Stimulated activated CD4-positive, alpha-beta T cell treated with anti-CD3 and anti-CD28 coated beads, Interleukin-15, amount 100 ng/mL, for 48 hours (primary cell): ENCODE data around the gene LIF.
"Not testable (repeated sequence)": the region's sequence is repeated elsewhere in the genome, so short reads cannot be mapped to it uniquely, and the experiment has no call there.

ENCODE experiments used
- DNase-seq, 2 donors: peaks; one replicate each; pipeline ENCODE4 v3.0.0-alpha.2; 2020; ENCODE audit warnings: low read depth in 2 of 2

Gene LIF

GRCh38 chr22:30226192-30226832 is 20.2 kb downstream of the LIF start:
- no peak for DNase-seq

GRCh38 chr22:30225220-30225927 is 21.2 kb downstream of the LIF start:
- DNase-seq, result no peak

GRCh38 chr22:30224161-30224857 is 22.2 kb downstream of the LIF start:
- DNase-seq, result no peak

- DNase-seq, result no peak
These were observed 23.3 kb downstream of the LIF start for GRCh38 chr22:30223303-30223702.

- DNase-seq, result no peak
These were observed 24.2 kb downstream of the LIF start for GRCh38 chr22:30222321-30222720.

- DNase-seq, result peak in 1 of 2 donors; percentile 23
These were observed 25.2 kb downstream of the LIF start for GRCh38 chr22:30221121-30221992.

- DNase-seq, result no peak
These were observed 26.1 kb downstream of the LIF start for GRCh38 chr22:30220338-30221012.

GRCh38 chr22:30219668-30220278 is 26.8 kb downstream of the LIF start:
- no peak for DNase-seq

GRCh38 chr22:30219049-30219654 is 27.4 kb downstream of the LIF start:
- DNase-seq, result no peak

- DNase-seq, result no peak
These were observed 28.6 kb downstream of the LIF start for GRCh38 chr22:30217698-30218560.

GRCh38 chr22:30216710-30217109 is 29.8 kb downstream of the LIF start:
- no peak for DNase-seq

GRCh38 chr22:30216272-30216671 is 30.3 kb downstream of the LIF start:
- not testable (repeated sequence) for DNase-seq

- no peak for DNase-seq
These were observed 31.7 kb downstream of the LIF start for GRCh38 chr22:30214703-30215407.

- DNase-seq, result no peak
These were observed 33.5 kb downstream of the LIF start for GRCh38 chr22:30212996-30213441.

- no peak for DNase-seq
These were observed 34.1 kb downstream of the LIF start for GRCh38 chr22:30212363-30212995.

GRCh38 chr22:30211124-30211820 is 35.3 kb downstream of the LIF start:
- no peak for DNase-seq

- DNase-seq, result no peak
These were observed 36.2 kb downstream of the LIF start for GRCh38 chr22:30210235-30210909.
